ENCODE measurements around the gene MAP3K21.

DNA sequence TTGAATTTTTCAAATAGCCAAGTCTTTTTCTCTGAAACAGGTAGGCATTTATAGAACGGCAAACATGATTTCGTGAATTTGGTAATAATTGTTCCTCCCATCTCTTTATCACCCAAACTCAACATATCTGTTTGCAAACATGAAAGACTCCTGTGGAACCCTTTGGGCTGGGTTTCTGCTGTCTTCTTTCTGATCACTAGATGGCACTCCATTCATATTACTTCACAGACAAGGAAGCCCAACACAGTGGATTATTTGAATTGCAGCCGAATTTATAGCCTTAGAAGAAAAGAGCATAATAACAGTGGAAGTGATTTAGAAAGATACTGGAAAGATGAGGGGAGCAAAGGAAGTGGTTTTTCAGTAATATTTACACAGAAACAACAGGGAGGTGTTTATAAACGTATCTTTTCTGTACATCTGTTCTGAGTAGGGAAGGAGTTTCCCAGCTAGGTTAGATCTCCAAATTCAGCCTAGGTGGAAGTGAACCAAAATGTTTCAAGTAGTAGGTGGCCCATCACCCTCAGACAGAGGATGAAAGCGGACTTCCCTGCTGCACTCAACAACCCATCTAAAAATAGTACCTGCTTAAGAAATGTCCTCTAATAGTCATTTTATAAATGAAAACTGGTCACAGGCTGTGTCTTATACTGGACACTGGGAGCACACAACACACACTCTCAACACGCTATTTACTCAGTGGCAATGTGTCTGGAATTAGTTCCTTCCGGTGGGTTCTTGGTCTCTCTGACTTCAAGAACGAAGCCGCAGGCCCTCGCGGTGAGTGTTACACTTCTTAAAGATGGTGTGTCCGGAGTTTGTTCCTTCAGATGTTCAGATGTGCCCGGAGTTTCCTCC lies 67.6 kb downstream of the MAP3K21 start:
- TF ChIP-seq, protein P1, sequence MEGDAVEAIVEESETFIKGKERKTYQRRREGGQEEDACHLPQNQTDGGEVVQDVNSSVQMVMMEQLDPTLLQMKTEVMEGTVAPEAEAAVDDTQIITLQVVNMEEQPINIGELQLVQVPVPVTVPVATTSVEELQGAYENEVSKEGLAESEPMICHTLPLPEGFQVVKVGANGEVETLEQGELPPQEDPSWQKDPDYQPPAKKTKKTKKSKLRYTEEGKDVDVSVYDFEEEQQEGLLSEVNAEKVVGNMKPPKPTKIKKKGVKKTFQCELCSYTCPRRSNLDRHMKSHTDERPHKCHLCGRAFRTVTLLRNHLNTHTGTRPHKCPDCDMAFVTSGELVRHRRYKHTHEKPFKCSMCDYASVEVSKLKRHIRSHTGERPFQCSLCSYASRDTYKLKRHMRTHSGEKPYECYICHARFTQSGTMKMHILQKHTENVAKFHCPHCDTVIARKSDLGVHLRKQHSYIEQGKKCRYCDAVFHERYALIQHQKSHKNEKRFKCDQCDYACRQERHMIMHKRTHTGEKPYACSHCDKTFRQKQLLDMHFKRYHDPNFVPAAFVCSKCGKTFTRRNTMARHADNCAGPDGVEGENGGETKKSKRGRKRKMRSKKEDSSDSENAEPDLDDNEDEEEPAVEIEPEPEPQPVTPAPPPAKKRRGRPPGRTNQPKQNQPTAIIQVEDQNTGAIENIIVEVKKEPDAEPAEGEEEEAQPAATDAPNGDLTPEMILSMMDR (conservative IDR thresholded peaks at IDR 0.05; ENCODE audit: low read depth, low read length), result peak; percentile 73
- TF ChIP-seq POLR2A (IDR thresholded peaks at IDR 0.05; ENCODE audit: low read depth, low read length), result no peak
- TF ChIP-seq RFX5 (IDR thresholded peaks at IDR 0.05; ENCODE audit: low read depth, low read length), result no peak
- TF ChIP-seq CEBPB (IDR thresholded peaks at IDR 0.05; ENCODE audit: low read depth, low read length), result no peak
- no peak for TF ChIP-seq RCOR1 (IDR thresholded peaks at IDR 0.05; ENCODE audit: insufficient replicate concordance, low read length)
- peak; percentile 44; the same call in 1 of the 2 replicates for TF ChIP-seq SMC3 (IDR thresholded peaks at IDR 0.05; ENCODE audit: low read depth, low read length)
- TF ChIP-seq, protein P2, sequence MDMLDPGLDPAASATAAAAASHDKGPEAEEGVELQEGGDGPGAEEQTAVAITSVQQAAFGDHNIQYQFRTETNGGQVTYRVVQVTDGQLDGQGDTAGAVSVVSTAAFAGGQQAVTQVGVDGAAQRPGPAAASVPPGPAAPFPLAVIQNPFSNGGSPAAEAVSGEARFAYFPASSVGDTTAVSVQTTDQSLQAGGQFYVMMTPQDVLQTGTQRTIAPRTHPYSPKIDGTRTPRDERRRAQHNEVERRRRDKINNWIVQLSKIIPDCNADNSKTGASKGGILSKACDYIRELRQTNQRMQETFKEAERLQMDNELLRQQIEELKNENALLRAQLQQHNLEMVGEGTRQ (IDR thresholded peaks at IDR 0.05; ENCODE audit: low read depth, low read length), result no peak
- TF ChIP-seq, protein P3, sequence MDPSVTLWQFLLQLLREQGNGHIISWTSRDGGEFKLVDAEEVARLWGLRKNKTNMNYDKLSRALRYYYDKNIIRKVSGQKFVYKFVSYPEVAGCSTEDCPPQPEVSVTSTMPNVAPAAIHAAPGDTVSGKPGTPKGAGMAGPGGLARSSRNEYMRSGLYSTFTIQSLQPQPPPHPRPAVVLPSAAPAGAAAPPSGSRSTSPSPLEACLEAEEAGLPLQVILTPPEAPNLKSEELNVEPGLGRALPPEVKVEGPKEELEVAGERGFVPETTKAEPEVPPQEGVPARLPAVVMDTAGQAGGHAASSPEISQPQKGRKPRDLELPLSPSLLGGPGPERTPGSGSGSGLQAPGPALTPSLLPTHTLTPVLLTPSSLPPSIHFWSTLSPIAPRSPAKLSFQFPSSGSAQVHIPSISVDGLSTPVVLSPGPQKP (IDR thresholded peaks at IDR 0.05; ENCODE audit: borderline replicate concordance, low read depth, low read length), result no peak
- TF ChIP-seq MXI1 (IDR thresholded peaks at IDR 0.05; ENCODE audit: borderline replicate concordance, low read depth, low read length), result no peak
- peak; percentile 66 for TF ChIP-seq RAD21 (IDR thresholded peaks at IDR 0.05; ENCODE audit: low read length)
- no peak for TF ChIP-seq NFE2L2 (IDR thresholded peaks at IDR 0.05; ENCODE audit: low read depth, low read length)
- no peak for TF ChIP-seq CHD1 (IDR thresholded peaks at IDR 0.05; ENCODE audit: low read depth, low read length)
- TF ChIP-seq MAZ (IDR thresholded peaks at IDR 0.05; ENCODE audit: borderline replicate concordance, low read depth, low read length), result no peak
